GM12892 (cell line): Measurements from ENCODE around the gene ZSWIM4.

Experiments used
- POLR2A ChIP-seq: IDR thresholded peaks from 2 replicates; pipeline ENCODE4 v1.6.1; 2011; ENCODE audit warnings: low read depth, low read length, control low read depth
- POLR2AphosphoS5 ChIP-seq: IDR thresholded peaks from 2 replicates; pipeline ENCODE4 v1.6.1; 2011; ENCODE audit warnings: low read depth, low read length, control low read depth

GRCh38 chr19:13849991-13850909, 55.0 kb downstream of the ZSWIM4 start:
- TF ChIP-seq POLR2AphosphoS5 = no peak
- no peak for TF ChIP-seq POLR2A
